ENCODE results near the gene P4HA2.

- no peak for TF ChIP-seq CTCF (IDR thresholded peaks at IDR 0.05)
- TF ChIP-seq POLR2A (IDR thresholded peaks at IDR 0.05) = peak in 1 of 4 donors; percentile 21
- TF ChIP-seq POLR2AphosphoS5 (IDR thresholded peaks at IDR 0.05) = no peak
Measured at GRCh38 chr5:132226516-132227234, 978 bp downstream of the P4HA2 start.

All from upper lobe of left lung (tissue), 4 donors.